Vagina (tissue), 2 donors: Measurements from ENCODE around the gene MRFAP1L1. TPM values are rescaled to one million over a fixed set of nuclear protein-coding genes. Genes with fewer than 3 reads are reported as not detected.

Source experiments
- DNase-seq, 2 donors: peaks; one replicate each; pipeline ENCODE4 v3.0.0-alpha.2; 2017; ENCODE audit errors: extremely low spot score in 2 of 2
- H3K27ac ChIP-seq: fragments of 200-600 bp; sonication (generic); one replicate; pipeline ENCODE4 v1.5.1; 2019
- H3K27me3 ChIP-seq: fragments of 200-600 bp; sonication (generic); one replicate; pipeline ENCODE4 v1.5.1; 2019
- H3K36me3 ChIP-seq, 2 donors: fragments of 200-600 bp; sonication (generic); one replicate each; pipeline ENCODE4 v1.5.1; 2017 to 2019
- H3K4me1 ChIP-seq: fragments of 200-600 bp; sonication (generic); one replicate; pipeline ENCODE4 v1.5.1; 2019
- H3K4me3 ChIP-seq, 2 donors: fragments of 200-600 bp; sonication (generic); 1 replicate in 1 of 2; 2 replicates in 1 of 2; pipeline ENCODE4 v1.5.1; 2016 to 2019
- H3K9me3 ChIP-seq: fragments of 200-600 bp; sonication (generic); one replicate; pipeline ENCODE4 v1.5.1; 2019
- CTCF ChIP-seq, 3 experiments: fragments of 450-650 bp in 2 of 3; fragments of 200-600 bp in 1 of 3; sonication (generic) in 1 of 3; IDR thresholded peaks; one replicate each; pipeline ENCODE4 v1.5.1; 2017 to 2019; ENCODE audit warnings: antibody characterized with exemption in 3 of 3, mild to moderate bottlenecking in 2 of 3, moderate library complexity in 2 of 3
- POLR2A ChIP-seq, 2 donors: fragments of 450-650 bp; IDR thresholded peaks; one replicate each; pipeline ENCODE4 v1.6.1; 2017; ENCODE audit warnings: antibody characterized with exemption in 2 of 2, mild to moderate bottlenecking in 2 of 2, moderate library complexity in 2 of 2
- POLR2AphosphoS5 ChIP-seq, 2 donors: sonication (generic); formaldehyde crosslinking; IDR thresholded peaks; one replicate each; pipeline ENCODE4 v1.9.0; 2017; ENCODE audit warnings: antibody characterized with exemption in 2 of 2, mild to moderate bottlenecking in 2 of 2, low read depth in 1 of 2; ENCODE audit not compliant: insufficient read depth in 1 of 2
- intact Hi-C: fragments of 100-400 bp; cut with DNase I; formaldehyde crosslinking; loops from one replicate; pipeline ENCODE4 v1.15.1; 2023
- total RNA-seq: library from RNA; depleted of rRNA; stranded (reverse); fragments of >200 nt; gene quantifications from one replicate; pipeline ENCODE4 v1.2.3, GENCODE V29; 2016

Gene MRFAP1L1
- total RNA-seq, 1 donor from 2014 or later, result 73.9 TPM

GRCh38 chr4:6724421-6725111 lies 14.9 kb upstream of the MRFAP1L1 start:
- no peaks in the 10 kb centered on the region for H3K36me3 ChIP-seq
- intact Hi-C loops, result loop anchor here (10.0 kb wide), 1 partner anchor 350 kb away; no protein-coding TSS in a partner anchor
- H3K9me3 ChIP-seq, result no peaks in the 10 kb centered on the region
- TF ChIP-seq POLR2AphosphoS5 (IDR thresholded peaks at IDR 0.05; ENCODE audit: insufficient read depth in 1 of 2, low read depth in 1 of 2) (no peak), CTCF (IDR thresholded peaks at IDR 0.05) (no peak), POLR2A (IDR thresholded peaks at IDR 0.05) (no peak)
- H3K27ac ChIP-seq, result no peak overlapping the region
- H3K4me3 ChIP-seq, result no peak overlapping the region
- H3K4me1 ChIP-seq, result peaks cover 27% of the 10 kb centered on the region
- H3K27me3 ChIP-seq, result no peaks in the 10 kb centered on the region
- DNase-seq, result no peak

- peaks cover 27% of the 10 kb centered on the region for H3K4me1 ChIP-seq
- no peaks in the 10 kb centered on the region for H3K9me3 ChIP-seq
- TF ChIP-seq POLR2AphosphoS5 (IDR thresholded peaks at IDR 0.05; ENCODE audit: insufficient read depth in 1 of 2, low read depth in 1 of 2) (no peak), POLR2A (IDR thresholded peaks at IDR 0.05) (no peak), CTCF (IDR thresholded peaks at IDR 0.05) (no peak)
- H3K27ac ChIP-seq, result no peak overlapping the region
- DNase-seq, result no peak
- H3K27me3 ChIP-seq, result no peaks in the 10 kb centered on the region
- intact Hi-C loops, result loop anchor here (10.0 kb wide), 1 partner anchor 351 kb away; no protein-coding TSS in a partner anchor
- no peaks in the 10 kb centered on the region for H3K36me3 ChIP-seq
- H3K4me3 ChIP-seq, result no peak overlapping the region
Measured at GRCh38 chr4:6723851-6724250, 14.2 kb upstream of the MRFAP1L1 start.

GRCh38 chr4:6722891-6723290 lies 13.2 kb upstream of the MRFAP1L1 start:
- intact Hi-C loops, result loop anchor here (10.0 kb wide), 1 partner anchor 352 kb away; no protein-coding TSS in a partner anchor
- Histone ChIP-seq H3K27me3 (no peaks in the 10 kb centered on the region), H3K4me1 (peaks cover 32% of the 10 kb centered on the region), H3K36me3 (no peaks in the 10 kb centered on the region), H3K27ac (no peak overlapping the region), H3K4me3 (no peak overlapping the region), H3K9me3 (no peaks in the 10 kb centered on the region)
- TF ChIP-seq CTCF (IDR thresholded peaks at IDR 0.05) (no peak), POLR2AphosphoS5 (IDR thresholded peaks at IDR 0.05; ENCODE audit: insufficient read depth in 1 of 2, low read depth in 1 of 2) (no peak), POLR2A (IDR thresholded peaks at IDR 0.05) (no peak)
- no peak for DNase-seq

- no peak overlapping the region for H3K27ac ChIP-seq
- no peak for DNase-seq
- peaks cover 38% of the 10 kb centered on the region for H3K4me1 ChIP-seq
- H3K36me3 ChIP-seq, result no peaks in the 10 kb centered on the region
- intact Hi-C loops, result loop anchor here (10.0 kb wide), 1 partner anchor 354 kb away; no protein-coding TSS in a partner anchor
- TF ChIP-seq POLR2A (IDR thresholded peaks at IDR 0.05) (no peak), POLR2AphosphoS5 (IDR thresholded peaks at IDR 0.05; ENCODE audit: insufficient read depth in 1 of 2, low read depth in 1 of 2) (no peak), CTCF (IDR thresholded peaks at IDR 0.05) (no peak)
- no peaks in the 10 kb centered on the region for H3K27me3 ChIP-seq
- no peak overlapping the region for H3K4me3 ChIP-seq
- no peaks in the 10 kb centered on the region for H3K9me3 ChIP-seq
Measured at GRCh38 chr4:6721121-6721520, 11.5 kb upstream of the MRFAP1L1 start.

- Histone ChIP-seq H3K4me3 (no peak overlapping the region), H3K9me3 (no peaks in the 10 kb centered on the region), H3K36me3 (no peaks in the 10 kb centered on the region), H3K4me1 (peaks cover 38% of the 10 kb centered on the region), H3K27me3 (no peaks in the 10 kb centered on the region), H3K27ac (peak overlapping the region; percentile 12)
- no peak for DNase-seq
- TF ChIP-seq CTCF (IDR thresholded peaks at IDR 0.05) (peak; percentile 94 to 99 (median 97)), POLR2AphosphoS5 (IDR thresholded peaks at IDR 0.05; ENCODE audit: insufficient read depth in 1 of 2, low read depth in 1 of 2) (no peak), POLR2A (IDR thresholded peaks at IDR 0.05) (no peak)
- intact Hi-C loops, result loop anchor here (10.0 kb wide), 1 partner anchor 355 kb away; no protein-coding TSS in a partner anchor
Measured at GRCh38 chr4:6720202-6720699, 10.6 kb upstream of the MRFAP1L1 start.
